ENCODE measurements around the gene TECTB. TPM values are rescaled to one million over a fixed set of nuclear protein-coding genes. Genes with fewer than 3 reads are reported as not detected.

Gene TECTB
- total RNA-seq, 2 donors from 2014 or later = not detected

DNA sequence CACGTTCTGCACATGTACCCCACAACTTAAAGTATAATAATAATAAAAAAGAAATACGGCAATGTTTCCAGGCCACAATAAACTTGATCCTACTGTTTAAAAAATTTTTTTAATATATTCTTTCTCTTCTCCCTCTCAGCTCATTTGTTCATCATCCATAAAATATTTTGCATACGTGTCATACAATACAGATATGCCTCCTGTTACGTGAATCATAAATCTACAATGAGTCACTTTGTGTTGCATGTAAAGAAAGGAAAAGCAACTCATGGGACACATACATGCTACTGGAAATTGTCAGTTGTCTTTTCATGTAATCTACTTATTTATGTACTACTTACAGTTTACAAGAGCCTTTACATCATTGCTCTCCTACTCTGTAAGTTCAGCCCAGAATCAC is 1.1 kb upstream of the TECTB start:
- Histone ChIP-seq H3K27ac (ENCODE audit: low read depth, low read length) (no peak overlapping the region), H3K9ac (ENCODE audit: extremely low read depth, low read length, poor library complexity, severe bottlenecking) (no peak overlapping the region), H3K36me3 (ENCODE audit: control insufficient read depth, insufficient read depth, low read length) (no peaks in the 10 kb centered on the region), H3K9me3 (ENCODE audit: control insufficient read depth, low read length) (no peaks in the 10 kb centered on the region), H3K27me3 (ENCODE audit: control insufficient read depth, insufficient read depth, low read length, poor library complexity, severe bottlenecking) (peaks cover 25% of the 10 kb centered on the region), H3K4me1 (ENCODE audit: control insufficient read depth, insufficient read depth, low read length) (peaks cover 4% of the 10 kb centered on the region), H3K4me3 (ENCODE audit: low read length) (no peak overlapping the region)
- Mint-ChIP-seq H3K4me1 (peaks cover 18% of the 10 kb centered on the region), H3K9me3 (peaks cover 2% of the 10 kb centered on the region), H3K36me3 (ENCODE audit: low read depth) (no peaks in the 10 kb centered on the region), H3K4me3 (no peak overlapping the region), H3K27ac (no peak overlapping the region), H3K27me3 (ENCODE audit: insufficient read depth) (peaks cover 32% of the 10 kb centered on the region)
- TF ChIP-seq, protein P1, sequence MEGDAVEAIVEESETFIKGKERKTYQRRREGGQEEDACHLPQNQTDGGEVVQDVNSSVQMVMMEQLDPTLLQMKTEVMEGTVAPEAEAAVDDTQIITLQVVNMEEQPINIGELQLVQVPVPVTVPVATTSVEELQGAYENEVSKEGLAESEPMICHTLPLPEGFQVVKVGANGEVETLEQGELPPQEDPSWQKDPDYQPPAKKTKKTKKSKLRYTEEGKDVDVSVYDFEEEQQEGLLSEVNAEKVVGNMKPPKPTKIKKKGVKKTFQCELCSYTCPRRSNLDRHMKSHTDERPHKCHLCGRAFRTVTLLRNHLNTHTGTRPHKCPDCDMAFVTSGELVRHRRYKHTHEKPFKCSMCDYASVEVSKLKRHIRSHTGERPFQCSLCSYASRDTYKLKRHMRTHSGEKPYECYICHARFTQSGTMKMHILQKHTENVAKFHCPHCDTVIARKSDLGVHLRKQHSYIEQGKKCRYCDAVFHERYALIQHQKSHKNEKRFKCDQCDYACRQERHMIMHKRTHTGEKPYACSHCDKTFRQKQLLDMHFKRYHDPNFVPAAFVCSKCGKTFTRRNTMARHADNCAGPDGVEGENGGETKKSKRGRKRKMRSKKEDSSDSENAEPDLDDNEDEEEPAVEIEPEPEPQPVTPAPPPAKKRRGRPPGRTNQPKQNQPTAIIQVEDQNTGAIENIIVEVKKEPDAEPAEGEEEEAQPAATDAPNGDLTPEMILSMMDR (conservative IDR thresholded peaks at IDR 0.05) = no peak
- no peak for DNase-seq
- WGBS, 2 experiments (ENCODE audit: insufficient coverage in 1 of 2, insufficient read length in 1 of 2) = 91 to 100% methylated on average over 2 to 3 of the region's 4 CpGs

DNA sequence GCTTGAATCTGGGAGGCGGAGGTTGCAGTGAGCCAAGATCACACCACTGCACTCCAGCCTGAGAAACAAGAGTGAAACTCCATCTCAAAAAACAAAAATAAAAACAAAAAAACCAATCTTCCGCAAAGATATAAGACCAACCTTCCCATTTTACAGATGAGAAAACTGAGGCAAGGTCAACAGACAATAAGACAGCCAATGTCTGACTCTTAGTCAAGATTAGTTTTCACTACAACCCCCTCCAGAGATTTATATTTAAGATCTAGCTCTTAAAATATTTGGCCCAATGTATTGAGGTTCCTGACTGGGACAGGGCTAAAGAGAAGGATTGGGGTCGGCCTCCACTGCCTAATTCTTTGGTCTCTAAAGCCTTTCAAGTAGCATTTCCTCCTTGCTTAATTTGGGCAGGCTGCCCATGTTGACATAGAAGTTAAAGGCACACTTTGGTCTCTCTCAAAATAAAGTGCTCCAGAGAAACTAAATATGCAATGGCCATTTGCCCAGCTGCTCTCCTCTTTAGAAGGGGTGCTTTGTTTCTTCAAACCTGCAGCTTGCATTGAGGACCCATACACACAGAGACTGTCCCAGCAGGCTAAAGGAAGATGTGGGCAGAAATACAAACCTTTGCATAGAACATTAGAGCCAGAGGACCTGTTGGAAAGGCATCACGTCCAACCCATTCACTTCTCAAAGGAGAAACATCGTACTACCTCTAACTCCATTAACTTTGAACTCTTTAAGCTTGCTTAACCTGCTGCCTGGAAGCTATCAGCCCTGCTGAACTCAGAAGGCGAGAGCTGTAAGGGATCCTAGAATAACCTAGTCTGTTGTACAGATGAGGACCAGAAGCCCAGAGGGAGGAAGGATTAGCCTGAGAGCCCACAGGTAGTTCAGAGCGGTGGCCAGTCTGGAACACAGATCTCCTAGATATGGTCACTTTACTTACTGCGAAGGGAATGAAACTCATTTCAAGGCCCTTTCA is 3.9 kb downstream of the TECTB start:
- Histone ChIP-seq H3K9me3 (ENCODE audit: control insufficient read depth, low read length) (no peaks in the 10 kb centered on the region), H3K9ac (ENCODE audit: extremely low read depth, low read length, poor library complexity, severe bottlenecking) (no peak overlapping the region), H3K36me3 (ENCODE audit: control insufficient read depth, insufficient read depth, low read length) (no peaks in the 10 kb centered on the region), H3K27ac (ENCODE audit: low read depth, low read length) (no peak overlapping the region), H3K4me1 (ENCODE audit: control insufficient read depth, insufficient read depth, low read length) (no peaks in the 10 kb centered on the region), H3K4me3 (ENCODE audit: low read length) (no peak overlapping the region), H3K27me3 (ENCODE audit: control insufficient read depth, insufficient read depth, low read length, poor library complexity, severe bottlenecking) (peaks cover 25% of the 10 kb centered on the region)
- TF ChIP-seq, protein P1 (conservative IDR thresholded peaks at IDR 0.05) = no peak
- peaks cover 2% of the 10 kb centered on the region for H3K4me1 Mint-ChIP-seq
- H3K9me3 Mint-ChIP-seq = no peaks in the 10 kb centered on the region
- H3K27me3 Mint-ChIP-seq (ENCODE audit: insufficient read depth) = peaks cover 26% of the 10 kb centered on the region
- 73 to 83% methylated on average over 5 to 8 of the region's 8 CpGs for WGBS, 2 experiments (ENCODE audit: insufficient coverage in 1 of 2, insufficient read length in 1 of 2)
- no peaks in the 10 kb centered on the region for H3K36me3 Mint-ChIP-seq (ENCODE audit: low read depth)
- H3K27ac Mint-ChIP-seq = no peak overlapping the region
- H3K4me3 Mint-ChIP-seq = no peak overlapping the region
- no peak for DNase-seq

GRCh38 chr10:112287844-112288243 is 4.6 kb downstream of the TECTB start:
- no peak overlapping the region for H3K27ac Mint-ChIP-seq
- H3K4me1 Mint-ChIP-seq = peaks cover 2% of the 10 kb centered on the region
- Histone ChIP-seq H3K9me3 (ENCODE audit: control insufficient read depth, low read length) (no peaks in the 10 kb centered on the region), H3K36me3 (ENCODE audit: control insufficient read depth, insufficient read depth, low read length) (no peaks in the 10 kb centered on the region), H3K27ac (ENCODE audit: low read depth, low read length) (no peak overlapping the region), H3K27me3 (ENCODE audit: control insufficient read depth, insufficient read depth, low read length, poor library complexity, severe bottlenecking) (peaks cover 25% of the 10 kb centered on the region), H3K4me3 (ENCODE audit: low read length) (no peak overlapping the region), H3K4me1 (ENCODE audit: control insufficient read depth, insufficient read depth, low read length) (no peaks in the 10 kb centered on the region), H3K9ac (ENCODE audit: extremely low read depth, low read length, poor library complexity, severe bottlenecking) (no peak overlapping the region)
- TF ChIP-seq, protein P1 (conservative IDR thresholded peaks at IDR 0.05) = no peak
- 94 to 97% methylated on average over 5 to 8 of the region's 8 CpGs for WGBS, 2 experiments (ENCODE audit: insufficient coverage in 1 of 2, insufficient read length in 1 of 2)
- H3K27me3 Mint-ChIP-seq (ENCODE audit: insufficient read depth) = peaks cover 26% of the 10 kb centered on the region
- H3K36me3 Mint-ChIP-seq (ENCODE audit: low read depth) = no peaks in the 10 kb centered on the region
- no peak overlapping the region for H3K4me3 Mint-ChIP-seq
- no peaks in the 10 kb centered on the region for H3K9me3 Mint-ChIP-seq
- DNase-seq = no peak

All from endodermal cell (in vitro differentiated cells).